Activated CD4-positive, alpha-beta T cell treated with anti-CD3 and anti-CD28 coated beads, Interleukin-2, amount 10 ng/mL, durations not matched to agents 24 days and 14 days (primary cell): Measurements from ENCODE around the gene XAGE3. TPM values are rescaled to one million over a fixed set of nuclear protein-coding genes. Genes with fewer than 3 reads are reported as not detected.
"Not testable (repeated sequence)": the region's sequence is repeated elsewhere in the genome, so short reads cannot be mapped to it uniquely, and the experiment has no call there.

ENCODE experiments used
- DNase-seq: peaks from one replicate; pipeline ENCODE4 v3.0.0; 2022
- H3K27ac Mint-ChIP-seq: one replicate; pipeline ENCODE4 v1.8.0; 2022; ENCODE audit warnings: mild to moderate bottlenecking, mixed read lengths
- H3K27me3 Mint-ChIP-seq: one replicate; pipeline ENCODE4 v1.8.0; 2022; ENCODE audit warnings: mixed read lengths
- H3K36me3 Mint-ChIP-seq: one replicate; pipeline ENCODE4 v1.8.0; 2022; ENCODE audit warnings: low read depth, mild to moderate bottlenecking, mixed read lengths
- H3K4me1 Mint-ChIP-seq: one replicate; pipeline ENCODE4 v1.8.0; 2021; ENCODE audit warnings: mixed read lengths
- H3K4me3 Mint-ChIP-seq: one replicate; pipeline ENCODE4 v1.8.0; 2022; ENCODE audit warnings: mild to moderate bottlenecking, moderate library complexity, mixed read lengths
- H3K9me3 Mint-ChIP-seq: one replicate; pipeline ENCODE4 v1.8.0; 2021; ENCODE audit warnings: mixed read lengths
- intact Hi-C: fragments of 100-400 bp; cut with micrococcal nuclease; formaldehyde crosslinking; loops from one replicate; pipeline ENCODE4 v1.15.1; 2023
- total RNA-seq: library from RNA; stranded (reverse); gene quantifications from 2 replicates; pipeline ENCODE4 v1.2.3, GENCODE V29; 2022

XAGE3 gene
- total RNA-seq, 1 donor from 2014 or later = not detected

DNA sequence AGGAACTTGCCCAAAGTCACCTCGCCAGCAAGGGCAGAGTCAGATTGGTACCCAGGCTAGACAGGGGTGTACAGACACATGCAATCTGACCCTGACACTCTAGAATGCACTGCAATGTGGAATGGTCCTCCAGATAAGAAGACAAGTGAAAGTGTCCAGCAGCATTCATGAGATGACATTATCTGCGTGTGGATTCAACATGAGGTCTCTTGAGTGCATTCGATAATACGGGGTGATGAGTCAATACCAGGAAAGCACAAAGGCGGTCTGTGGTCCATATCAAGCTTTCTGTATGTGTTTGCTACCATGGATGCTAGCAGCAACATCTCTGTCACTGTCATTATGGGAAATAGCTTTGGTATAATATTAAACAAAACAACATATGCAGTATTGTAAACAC lies 6.8 kb upstream of the XAGE3 start:
- no peaks in the 10 kb centered on the region for H3K9me3 Mint-ChIP-seq
- H3K36me3 Mint-ChIP-seq = no peaks in the 10 kb centered on the region
- H3K27me3 Mint-ChIP-seq = peaks cover 6% of the 10 kb centered on the region
- intact Hi-C loops = no loop called here
- H3K4me1 Mint-ChIP-seq = no peaks in the 10 kb centered on the region
- no peak overlapping the region for H3K27ac Mint-ChIP-seq
- no peak for DNase-seq
- no peak overlapping the region for H3K4me3 Mint-ChIP-seq

- H3K9me3 Mint-ChIP-seq, H3K36me3 Mint-ChIP-seq, H3K27me3 Mint-ChIP-seq, intact Hi-C loops, H3K4me3 Mint-ChIP-seq, H3K27ac Mint-ChIP-seq, H3K4me1 Mint-ChIP-seq, DNase-seq: not testable (repeated sequence)
Measured at GRCh38 chrX:52873825-52874224, 5.9 kb upstream of the XAGE3 start.

GRCh38 chrX:52870046-52870445 lies 2.2 kb upstream of the XAGE3 start:
- Mint-ChIP-seq H3K27ac (no peak overlapping the region), H3K36me3 (no peaks in the 10 kb centered on the region), H3K27me3 (peaks cover 7% of the 10 kb centered on the region), H3K4me1 (no peaks in the 10 kb centered on the region), H3K4me3 (no peak overlapping the region), H3K9me3 (no peaks in the 10 kb centered on the region)
- no peak for DNase-seq
- intact Hi-C loops = no loop called here

DNA sequence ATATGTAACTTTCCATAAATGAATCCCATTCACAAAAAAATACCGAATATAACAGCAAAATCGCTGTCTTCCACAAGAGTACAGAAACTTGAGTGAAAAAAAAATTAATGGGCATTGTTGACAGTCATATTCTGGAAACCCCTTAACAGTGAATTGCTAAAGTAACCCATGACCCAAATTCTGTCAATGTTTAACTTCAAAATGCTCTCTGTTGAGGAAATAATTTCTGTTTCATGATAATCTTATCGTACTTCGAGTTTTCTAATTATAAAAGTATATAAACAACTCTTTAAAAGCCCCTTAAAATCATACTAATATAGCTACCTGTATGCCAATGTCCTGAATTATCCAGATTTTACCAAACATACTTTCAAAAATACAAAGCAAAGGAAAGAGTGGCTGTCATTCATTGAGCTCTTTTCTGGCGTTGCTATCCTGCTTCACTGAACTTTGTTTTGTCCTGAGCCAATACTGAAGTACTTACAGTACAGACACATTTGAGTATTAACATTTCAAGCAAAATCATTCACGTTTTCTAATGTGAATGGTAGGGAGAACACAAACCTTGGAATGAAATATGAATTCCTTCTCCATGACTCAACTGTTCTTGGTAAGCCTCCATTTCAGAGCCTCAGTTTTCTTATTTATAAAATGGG lies 2.4 kb downstream of the XAGE3 start:
- H3K4me1 Mint-ChIP-seq = no peaks in the 10 kb centered on the region
- H3K9me3 Mint-ChIP-seq = no peaks in the 10 kb centered on the region
- DNase-seq = no peak
- peaks cover 9% of the 10 kb centered on the region for H3K27me3 Mint-ChIP-seq
- H3K27ac Mint-ChIP-seq = no peak overlapping the region
- intact Hi-C loops = no loop called here
- H3K4me3 Mint-ChIP-seq = no peak overlapping the region
- no peaks in the 10 kb centered on the region for H3K36me3 Mint-ChIP-seq

- intact Hi-C loops, H3K27me3 Mint-ChIP-seq: not testable (repeated sequence)
Measured at GRCh38 chrX:52856991-52857525, 10.8 kb downstream of the XAGE3 start.

DNA sequence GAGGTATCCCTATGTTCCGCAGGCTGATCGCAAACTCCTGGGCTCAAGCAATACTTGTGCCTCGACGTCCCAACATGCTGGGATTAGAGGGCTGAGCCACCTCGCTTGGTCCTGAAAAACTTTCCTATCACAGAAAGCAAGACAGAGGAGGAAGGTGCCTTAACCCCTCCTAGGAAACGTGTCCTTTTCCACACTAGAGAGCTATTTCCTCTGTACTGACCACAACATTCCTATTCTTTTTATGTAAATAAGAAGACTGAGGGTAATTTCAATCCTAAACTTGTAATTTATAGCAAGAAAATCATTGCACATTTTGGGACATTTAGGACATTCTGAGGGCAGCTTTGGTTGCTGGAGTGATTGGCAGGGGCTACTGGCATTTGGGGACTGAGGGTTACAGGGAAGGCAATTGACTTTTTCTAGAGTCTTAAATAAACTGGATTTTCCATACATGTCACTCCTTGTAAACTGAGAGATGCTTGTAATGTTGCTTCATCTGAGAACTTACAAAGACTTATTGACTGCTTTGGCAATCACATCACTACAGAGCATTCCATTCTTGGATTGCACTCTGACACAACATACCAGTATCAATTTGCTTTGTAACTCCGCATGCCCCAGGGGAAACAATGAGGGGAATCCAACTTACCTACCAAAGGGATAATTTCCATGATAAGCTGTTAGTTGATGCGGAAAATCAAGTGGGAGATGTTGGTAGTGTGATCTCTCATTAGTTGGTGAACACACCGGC lies 15.6 kb downstream of the XAGE3 start:
- Mint-ChIP-seq H3K36me3 (no peaks in the 10 kb centered on the region), H3K4me3 (no peak overlapping the region), H3K27ac (no peak overlapping the region), H3K4me1 (no peaks in the 10 kb centered on the region), H3K27me3 (peaks cover 6% of the 10 kb centered on the region), H3K9me3 (no peaks in the 10 kb centered on the region)
- DNase-seq = no peak
- intact Hi-C loops = no loop called here

More at GRCh38 chrX:52856991-52857525, 10.8 kb downstream of the XAGE3 start:
- DNase-seq, H3K36me3 Mint-ChIP-seq, H3K27ac Mint-ChIP-seq, H3K4me1 Mint-ChIP-seq, H3K4me3 Mint-ChIP-seq, H3K9me3 Mint-ChIP-seq: not testable (repeated sequence)

GRCh38 chrX:52843619-52844018 lies 24.3 kb downstream of the XAGE3 start:
- H3K27me3 Mint-ChIP-seq, H3K36me3 Mint-ChIP-seq, H3K27ac Mint-ChIP-seq, H3K9me3 Mint-ChIP-seq, intact Hi-C loops, H3K4me3 Mint-ChIP-seq, H3K4me1 Mint-ChIP-seq, DNase-seq: not testable (repeated sequence)

GRCh38 chrX:52839137-52839536 lies 28.7 kb downstream of the XAGE3 start:
- Mint-ChIP-seq H3K4me3 (no peak overlapping the region), H3K27ac (no peak overlapping the region), H3K9me3 (no peaks in the 10 kb centered on the region), H3K27me3 (no peaks in the 10 kb centered on the region), H3K4me1 (no peaks in the 10 kb centered on the region), H3K36me3 (no peaks in the 10 kb centered on the region)
- DNase-seq = no peak
- intact Hi-C loops = no loop called here

GRCh38 chrX:52830551-52830950 lies 37.3 kb downstream of the XAGE3 start:
- intact Hi-C loops = no loop called here
- no peaks in the 10 kb centered on the region for H3K9me3 Mint-ChIP-seq
- no peak overlapping the region for H3K4me3 Mint-ChIP-seq
- no peak overlapping the region for H3K27ac Mint-ChIP-seq
- H3K27me3 Mint-ChIP-seq = no peaks in the 10 kb centered on the region
- no peaks in the 10 kb centered on the region for H3K4me1 Mint-ChIP-seq
- H3K36me3 Mint-ChIP-seq = no peaks in the 10 kb centered on the region
- DNase-seq = no peak

DNA sequence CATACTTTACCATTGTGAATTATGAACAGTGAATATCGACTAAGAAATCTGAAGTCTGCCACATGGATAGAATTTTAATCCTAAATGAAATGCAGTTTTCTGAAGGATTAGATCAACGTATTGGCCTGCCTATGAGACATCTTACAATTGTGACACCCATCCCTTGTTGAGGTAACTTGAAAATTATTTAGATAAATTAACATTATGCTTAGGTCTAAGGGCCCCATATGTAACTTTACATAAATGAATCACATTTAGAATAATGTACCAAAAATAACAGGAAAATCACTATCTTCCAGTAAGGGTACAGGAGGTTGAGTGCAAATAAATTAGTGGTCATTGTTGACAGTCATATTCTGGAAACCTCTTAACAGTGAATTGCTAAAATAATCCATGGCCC lies 43.3 kb downstream of the XAGE3 start:
- H3K4me3 Mint-ChIP-seq = no peak overlapping the region
- DNase-seq = no peak
- H3K4me1 Mint-ChIP-seq = no peaks in the 10 kb centered on the region
- no peaks in the 10 kb centered on the region for H3K9me3 Mint-ChIP-seq
- no peaks in the 10 kb centered on the region for H3K36me3 Mint-ChIP-seq
- intact Hi-C loops = no loop called here
- H3K27ac Mint-ChIP-seq = no peak overlapping the region
- no peaks in the 10 kb centered on the region for H3K27me3 Mint-ChIP-seq

- Mint-ChIP-seq H3K4me3 (no peak overlapping the region), H3K9me3 (no peaks in the 10 kb centered on the region), H3K36me3 (no peaks in the 10 kb centered on the region), H3K27ac (no peak overlapping the region), H3K4me1 (no peaks in the 10 kb centered on the region), H3K27me3 (peaks cover 2% of the 10 kb centered on the region)
- intact Hi-C loops = no loop called here
- DNase-seq = no peak
Measured at GRCh38 chrX:52821079-52821760, 46.7 kb downstream of the XAGE3 start.

- no peak overlapping the region for H3K27ac Mint-ChIP-seq
- no peak for DNase-seq
- peaks cover 2% of the 10 kb centered on the region for H3K27me3 Mint-ChIP-seq
- intact Hi-C loops = no loop called here
- no peaks in the 10 kb centered on the region for H3K4me1 Mint-ChIP-seq
- no peak overlapping the region for H3K4me3 Mint-ChIP-seq
- no peaks in the 10 kb centered on the region for H3K36me3 Mint-ChIP-seq
- no peaks in the 10 kb centered on the region for H3K9me3 Mint-ChIP-seq
Measured at GRCh38 chrX:52819788-52820187, 48.1 kb downstream of the XAGE3 start.
